ENCODE measurements around the gene CAV2. TPM values are rescaled to one million over a fixed set of nuclear protein-coding genes. Genes with fewer than 3 reads are reported as not detected.

Gene CAV2
- total RNA-seq, 1 donor from 2014 or later = 86.8 TPM

GRCh38 chr7:116525913-116526861 is 26.6 kb downstream of the CAV2 start:
- Mint-ChIP-seq H3K27ac (ENCODE audit: unreplicated experiment) (peak overlapping the region; percentile 99), H3K36me3 (ENCODE audit: unreplicated experiment) (peaks cover 28% of the 10 kb centered on the region), H3K4me3 (ENCODE audit: unreplicated experiment) (peak overlapping the region; percentile 89), H3K9me3 (ENCODE audit: unreplicated experiment) (no peaks in the 10 kb centered on the region), H3K27me3 (ENCODE audit: unreplicated experiment) (no peaks in the 10 kb centered on the region), H3K4me1 (ENCODE audit: unreplicated experiment) (peaks cover 82% of the 10 kb centered on the region)
- peak; percentile 96 for TF ChIP-seq CTCF (IDR thresholded peaks at IDR 0.05)
- DNase-seq (ENCODE audit: extremely low spot score, unreplicated experiment) = peak; percentile 95

GRCh38 chr7:116526897-116527296 is 27.4 kb downstream of the CAV2 start:
- Mint-ChIP-seq H3K27me3 (ENCODE audit: unreplicated experiment) (no peaks in the 10 kb centered on the region), H3K4me1 (ENCODE audit: unreplicated experiment) (peaks cover 78% of the 10 kb centered on the region), H3K4me3 (ENCODE audit: unreplicated experiment) (peak overlapping the region; percentile 89), H3K9me3 (ENCODE audit: unreplicated experiment) (no peaks in the 10 kb centered on the region), H3K27ac (ENCODE audit: unreplicated experiment) (peak overlapping the region; percentile 90), H3K36me3 (ENCODE audit: unreplicated experiment) (peaks cover 31% of the 10 kb centered on the region)
- no peak for TF ChIP-seq CTCF (IDR thresholded peaks at IDR 0.05)
- no peak for DNase-seq (ENCODE audit: extremely low spot score, unreplicated experiment)

GRCh38 chr7:116527521-116527920 is 28.0 kb downstream of the CAV2 start:
- Mint-ChIP-seq H3K4me3 (ENCODE audit: unreplicated experiment) (peak overlapping the region; percentile 89), H3K36me3 (ENCODE audit: unreplicated experiment) (peaks cover 36% of the 10 kb centered on the region)
- no peak for TF ChIP-seq CTCF (IDR thresholded peaks at IDR 0.05)

GRCh38 chr7:116528008-116528789 is 28.7 kb downstream of the CAV2 start:
- no peaks in the 10 kb centered on the region for H3K9me3 Mint-ChIP-seq (ENCODE audit: unreplicated experiment)
- no peaks in the 10 kb centered on the region for H3K27me3 Mint-ChIP-seq (ENCODE audit: unreplicated experiment)
- peak overlapping the region; percentile 89 for H3K4me3 Mint-ChIP-seq (ENCODE audit: unreplicated experiment)
- no peak for TF ChIP-seq CTCF (IDR thresholded peaks at IDR 0.05)
- H3K27ac Mint-ChIP-seq (ENCODE audit: unreplicated experiment) = peak overlapping the region; percentile 90
- H3K4me1 Mint-ChIP-seq (ENCODE audit: unreplicated experiment) = peaks cover 76% of the 10 kb centered on the region
- peak; percentile 86 for DNase-seq (ENCODE audit: extremely low spot score, unreplicated experiment)
- H3K36me3 Mint-ChIP-seq (ENCODE audit: unreplicated experiment) = peaks cover 39% of the 10 kb centered on the region

More at GRCh38 chr7:116527521-116527920, 28.0 kb downstream of the CAV2 start:
- DNase-seq (ENCODE audit: extremely low spot score, unreplicated experiment) = no peak
- H3K27ac Mint-ChIP-seq (ENCODE audit: unreplicated experiment) = peak overlapping the region; percentile 90
- H3K4me1 Mint-ChIP-seq (ENCODE audit: unreplicated experiment) = peaks cover 77% of the 10 kb centered on the region
- H3K9me3 Mint-ChIP-seq (ENCODE audit: unreplicated experiment) = no peaks in the 10 kb centered on the region
- no peaks in the 10 kb centered on the region for H3K27me3 Mint-ChIP-seq (ENCODE audit: unreplicated experiment)

GRCh38 chr7:116529250-116529649 is 29.7 kb downstream of the CAV2 start:
- H3K9me3 Mint-ChIP-seq (ENCODE audit: unreplicated experiment) = no peaks in the 10 kb centered on the region
- H3K27ac Mint-ChIP-seq (ENCODE audit: unreplicated experiment) = peak overlapping the region; percentile 90
- peak overlapping the region; percentile 89 for H3K4me3 Mint-ChIP-seq (ENCODE audit: unreplicated experiment)
- no peak for TF ChIP-seq CTCF (IDR thresholded peaks at IDR 0.05)
- peaks cover 68% of the 10 kb centered on the region for H3K4me1 Mint-ChIP-seq (ENCODE audit: unreplicated experiment)
- no peak for DNase-seq (ENCODE audit: extremely low spot score, unreplicated experiment)
- no peaks in the 10 kb centered on the region for H3K27me3 Mint-ChIP-seq (ENCODE audit: unreplicated experiment)
- H3K36me3 Mint-ChIP-seq (ENCODE audit: unreplicated experiment) = peaks cover 45% of the 10 kb centered on the region
